Mucosa of gallbladder (tissue), 1 donor: ENCODE data around the gene POLD3. TPM values are rescaled to one million over a fixed set of nuclear protein-coding genes. Genes with fewer than 3 reads are reported as not detected.

Experiments
- DNase-seq: peaks from one replicate; pipeline ENCODE4 v3.0.0-alpha.2; 2020; ENCODE audit warnings: low spot score
- total RNA-seq: library from RNA; stranded (reverse); gene quantifications from one replicate; pipeline ENCODE4 v1.2.1, GENCODE V29; 2021
- donor health status: DM: no; HTN: no; CAD: no.

The POLD3 gene
- total RNA-seq, 1 donor from 2014 or later = 17.2 TPM

DNA sequence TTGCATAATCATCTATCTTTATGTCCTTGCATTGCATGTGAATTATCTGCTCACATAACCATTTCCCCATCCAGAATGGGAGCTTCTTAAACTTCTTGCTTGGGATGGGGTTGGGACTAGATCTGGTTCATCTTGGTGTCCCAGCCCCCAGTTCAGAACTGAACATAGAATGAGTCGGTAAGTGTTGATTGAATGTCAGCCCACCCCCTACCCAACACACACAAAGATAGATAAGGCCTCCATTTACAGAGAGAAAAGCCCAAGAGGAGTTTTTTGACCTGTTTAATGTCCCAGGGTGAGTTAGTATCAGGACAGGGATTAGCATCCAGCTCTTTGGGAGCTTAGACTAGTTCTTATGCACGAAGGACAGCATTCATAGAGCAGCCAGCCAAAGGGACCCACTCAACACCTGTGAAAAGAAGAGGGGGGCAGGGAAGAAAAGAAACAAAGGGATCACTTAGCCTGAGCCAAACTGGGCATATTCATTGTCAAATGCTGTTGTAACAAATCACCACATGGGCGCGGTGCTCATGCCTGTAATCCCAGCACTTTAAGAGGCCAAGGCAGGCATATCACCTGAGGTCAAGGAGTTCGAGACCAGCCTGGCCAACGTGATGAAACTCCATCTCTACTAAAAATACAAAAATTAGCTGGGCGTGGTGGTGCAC is 81.4 kb downstream of the POLD3 start:
- no peak for DNase-seq

DNA sequence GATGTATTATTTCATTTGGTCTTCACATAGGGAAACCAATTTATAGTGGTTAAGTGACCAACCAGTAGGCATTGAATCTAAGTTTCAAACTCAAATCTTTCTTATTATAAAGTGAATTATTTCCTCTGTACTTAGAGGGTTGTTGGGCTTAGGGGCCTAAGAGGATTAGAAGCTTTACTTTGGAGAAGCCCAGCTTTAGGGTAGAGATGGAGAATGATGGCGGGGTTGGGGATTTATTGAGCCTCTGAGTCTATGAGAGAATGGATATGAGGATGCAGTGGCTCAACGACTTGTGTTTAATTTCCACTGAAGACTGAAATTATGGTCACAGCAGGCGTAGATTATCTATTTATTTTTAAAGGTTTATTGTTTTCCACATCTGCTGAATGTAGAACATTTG is 83.4 kb downstream of the POLD3 start:
- peak; percentile 3 for DNase-seq

DNA sequence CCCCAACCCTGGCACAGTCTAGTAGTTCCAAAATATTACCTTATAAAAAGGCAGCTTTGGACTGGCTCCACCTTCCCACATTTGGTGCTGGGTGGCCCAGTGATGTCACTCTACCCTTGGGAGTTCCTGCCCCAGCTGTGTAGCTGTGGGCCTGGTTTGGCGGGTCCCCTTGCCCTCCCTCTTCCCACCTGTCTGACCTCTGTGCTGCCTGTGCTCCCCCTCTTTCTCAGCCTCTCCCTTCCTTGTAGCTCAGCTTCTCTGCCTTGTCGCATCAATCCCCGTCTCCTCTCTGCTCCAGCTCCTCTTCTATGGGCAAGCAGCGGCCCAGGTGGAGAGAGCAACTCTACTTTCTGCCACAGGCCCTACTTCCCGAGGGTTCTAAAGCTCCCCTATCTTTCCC is 84.2 kb downstream of the POLD3 start:
- peak; percentile 4 for DNase-seq

DNA sequence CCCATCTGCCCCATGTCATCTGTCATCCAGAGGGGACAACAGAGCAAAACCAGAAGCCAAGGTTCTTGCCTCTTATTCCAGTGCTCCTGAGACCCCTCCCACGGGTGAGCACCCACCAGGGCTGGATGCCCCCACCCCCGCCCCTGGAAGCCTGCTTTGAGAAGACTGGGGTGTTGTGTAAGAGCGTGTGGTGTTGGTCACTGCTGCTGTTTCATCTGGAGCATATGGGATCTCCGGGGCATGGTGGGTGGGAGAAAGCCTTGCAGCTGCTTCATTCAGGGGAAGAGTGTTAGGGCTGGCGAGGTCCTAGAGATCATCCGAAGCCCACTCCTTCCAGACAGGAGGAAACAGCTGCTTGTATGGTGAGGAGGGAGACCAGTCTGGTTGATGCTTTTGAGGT is 84.7 kb downstream of the POLD3 start:
- DNase-seq = peak; percentile 9

DNA sequence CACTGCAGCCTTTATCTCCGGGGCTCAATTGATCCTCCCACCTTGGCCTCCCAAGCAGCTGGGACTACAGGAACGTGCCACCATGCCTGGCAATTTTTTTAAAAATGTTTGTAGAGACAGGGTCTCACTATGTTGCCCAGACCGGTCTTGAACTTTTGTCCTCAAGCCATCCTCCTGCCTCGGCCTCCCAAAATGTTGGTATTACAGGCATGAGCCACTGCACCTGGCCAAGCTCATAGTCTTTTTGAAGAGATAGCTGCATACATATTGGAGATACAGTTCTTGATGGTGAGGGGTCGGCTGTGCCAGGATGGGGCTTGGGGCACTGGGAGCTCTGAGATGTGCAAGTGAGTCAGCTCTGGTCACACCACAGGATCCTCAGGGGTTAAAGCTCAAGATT is 85.7 kb downstream of the POLD3 start:
- DNase-seq = peak; percentile 5

DNA sequence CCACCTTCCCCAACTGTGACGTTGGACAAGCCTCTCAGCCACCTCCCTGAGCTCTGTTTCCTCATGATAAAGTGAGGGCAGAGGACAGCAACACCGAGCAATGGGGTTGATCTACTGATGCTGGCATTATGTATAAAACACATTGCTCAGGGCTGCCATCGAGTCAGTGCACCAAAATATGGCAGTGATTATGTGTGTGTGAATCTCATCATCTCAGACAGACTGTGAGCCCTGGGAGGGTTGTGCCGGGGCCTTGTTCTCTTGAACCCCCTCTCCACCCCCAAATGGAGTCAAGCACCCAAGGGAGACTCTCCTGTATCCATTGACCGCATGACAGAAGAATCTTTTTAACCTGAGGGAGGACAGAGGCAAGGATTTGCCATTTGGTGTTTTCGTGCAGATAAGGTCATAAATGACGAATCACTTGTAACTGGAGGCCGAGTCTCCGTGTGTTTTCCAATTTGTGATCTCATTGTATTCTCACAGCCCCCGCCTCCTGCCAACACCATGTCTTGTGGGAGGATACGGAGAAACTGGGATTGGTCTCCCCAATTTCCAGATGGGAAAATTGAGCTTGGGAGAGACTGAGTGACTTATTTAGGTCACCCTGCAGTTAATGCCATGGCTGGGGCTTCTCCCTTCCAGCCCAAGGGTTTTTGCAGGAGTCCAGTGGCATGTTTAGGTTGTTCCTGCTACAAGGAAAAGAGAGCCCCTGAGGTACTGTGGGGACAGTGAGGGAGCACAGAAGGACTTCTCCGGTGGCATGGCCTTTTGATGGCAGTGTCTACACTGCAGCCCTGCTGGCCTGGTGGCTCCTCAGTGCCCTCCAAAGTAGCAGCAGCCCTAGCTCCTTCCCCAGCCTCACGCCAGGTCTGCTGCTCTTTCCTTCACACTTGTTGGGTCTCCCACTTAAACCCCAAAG is 86.5 kb downstream of the POLD3 start:
- no peak for DNase-seq

DNA sequence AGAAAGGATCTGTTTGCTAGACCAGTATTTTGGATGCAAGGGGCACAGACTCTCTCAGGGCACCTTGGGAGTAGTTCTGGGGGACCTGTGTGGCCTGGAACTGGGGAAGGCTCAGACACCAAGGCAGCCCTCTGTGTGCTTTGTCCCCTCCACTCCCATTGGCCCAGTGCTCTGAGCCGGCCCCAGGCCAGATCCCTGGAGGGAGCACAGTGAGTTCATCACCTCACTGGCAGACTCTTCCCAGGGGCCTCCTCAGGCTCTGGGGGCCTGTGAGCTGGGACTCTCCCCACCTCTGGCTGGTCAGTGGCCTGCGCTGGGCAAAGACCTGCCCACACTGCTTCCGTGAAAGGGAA is 87.1 kb downstream of the POLD3 start:
- DNase-seq = no peak

DNA sequence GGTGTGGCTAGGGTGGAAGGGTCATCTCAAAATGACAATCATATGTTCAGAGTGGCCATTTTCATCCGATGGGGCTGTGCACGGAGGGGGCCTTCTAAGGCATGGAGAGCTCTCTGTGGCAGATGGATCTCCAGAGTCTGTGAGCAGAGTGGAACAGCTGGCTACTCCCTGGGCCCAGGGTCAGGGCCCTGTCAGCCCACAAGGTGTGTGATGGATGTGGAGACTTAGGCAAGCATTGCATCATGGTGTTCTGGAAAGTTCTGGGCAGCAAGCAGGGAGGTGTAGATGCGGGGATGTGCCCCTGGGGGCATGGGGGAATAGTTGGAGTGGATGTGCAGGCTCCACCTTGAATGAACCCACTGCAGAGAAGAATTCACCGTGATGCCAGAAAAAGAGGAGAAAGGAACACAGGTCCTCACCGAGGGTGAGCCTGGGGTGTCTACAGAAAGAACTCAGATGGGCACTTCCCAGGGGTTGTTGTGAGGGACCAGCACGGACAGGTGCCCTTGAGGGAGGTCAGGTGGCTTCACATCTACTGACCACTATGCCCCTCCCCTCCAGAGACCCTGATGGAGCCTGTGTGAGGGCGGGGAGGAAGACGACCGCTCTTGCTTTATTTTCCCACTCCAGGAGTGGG is 87.8 kb downstream of the POLD3 start:
- DNase-seq = no peak

DNA sequence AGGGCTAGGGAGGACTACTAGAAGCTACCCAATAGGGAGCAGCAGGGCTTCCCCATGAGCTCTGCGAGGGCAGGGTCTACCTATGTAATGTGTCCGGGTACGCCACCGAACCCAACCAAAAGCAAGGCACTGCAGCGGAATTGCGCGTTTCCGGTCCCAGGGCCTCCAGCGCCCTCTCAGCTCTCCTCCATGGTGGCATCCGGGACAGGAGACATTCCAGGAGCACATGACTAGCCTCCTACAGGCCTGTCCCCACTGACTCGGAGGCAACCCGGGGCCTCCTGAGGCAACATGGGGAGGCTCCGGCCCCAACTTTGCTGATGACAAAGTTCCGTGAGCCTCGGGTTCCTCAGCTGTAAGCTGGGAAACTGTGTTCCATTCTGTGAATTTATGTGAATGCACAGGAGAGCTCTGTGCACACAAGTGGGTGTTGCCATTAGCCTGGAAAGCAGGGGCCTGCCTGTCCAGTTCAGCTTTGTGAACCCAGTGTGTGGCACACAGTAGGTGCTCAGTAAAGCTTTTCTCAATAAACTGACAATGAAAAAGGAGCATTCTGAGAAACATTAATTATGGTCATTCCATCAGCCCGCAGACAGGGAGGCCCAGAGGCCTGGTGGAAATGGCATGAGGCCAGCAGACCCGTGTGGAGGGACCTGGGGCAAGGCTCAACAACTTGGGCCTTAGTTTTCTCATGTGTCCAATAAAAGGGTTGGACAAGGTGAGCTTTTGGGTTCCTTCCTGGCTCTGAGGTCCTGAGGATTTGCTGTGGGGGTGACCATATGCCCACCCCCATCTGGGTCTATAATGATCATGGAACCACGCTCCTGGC is 88.5 kb downstream of the POLD3 start:
- no peak for DNase-seq

DNA sequence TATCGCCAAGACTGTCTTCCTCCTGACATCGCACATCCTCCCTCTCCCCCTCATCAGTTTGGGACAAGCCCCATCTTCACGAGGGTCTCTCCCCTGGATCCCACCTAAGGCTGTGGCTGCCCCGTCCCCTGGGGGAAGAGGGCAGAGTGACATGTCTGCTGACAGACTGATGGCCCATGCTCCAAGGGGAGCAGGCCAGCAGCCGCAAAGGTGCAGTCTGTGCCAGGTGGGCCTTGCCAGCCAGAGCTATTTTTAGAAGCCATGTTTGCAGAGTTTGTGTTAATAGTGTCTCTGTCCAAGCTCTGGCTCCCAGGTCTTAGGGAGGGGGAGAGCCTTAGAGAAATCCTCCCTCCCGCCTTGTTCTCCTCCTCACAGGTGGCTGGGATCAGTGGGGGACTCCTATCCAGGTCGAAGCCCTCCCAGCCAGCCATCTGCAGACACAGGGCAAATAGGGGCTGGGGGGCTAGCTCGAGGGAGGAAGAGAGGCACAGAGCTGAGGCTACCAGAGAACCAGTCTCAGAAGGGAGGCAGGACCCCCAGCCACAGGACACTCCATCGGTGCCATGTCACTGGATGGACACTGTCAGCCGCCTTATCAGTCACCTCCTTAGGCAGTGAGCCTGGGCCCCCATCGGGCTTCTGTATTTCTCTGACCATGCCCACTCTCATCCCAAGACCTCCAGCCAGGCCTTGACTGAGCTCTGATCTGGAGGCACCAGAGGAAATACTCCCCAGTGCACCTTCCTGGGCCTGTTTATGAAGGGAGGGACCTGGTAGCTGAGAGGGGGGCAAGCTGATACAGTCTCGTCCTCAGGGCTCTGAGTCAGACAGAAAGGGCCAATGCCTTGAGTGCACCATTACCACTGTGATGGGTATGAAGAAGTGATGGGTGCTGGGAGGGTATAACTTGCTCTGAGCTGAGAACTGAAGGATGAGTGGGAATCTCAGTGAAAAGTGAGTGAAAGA is 89.6 kb downstream of the POLD3 start:
- no peak for DNase-seq

DNA sequence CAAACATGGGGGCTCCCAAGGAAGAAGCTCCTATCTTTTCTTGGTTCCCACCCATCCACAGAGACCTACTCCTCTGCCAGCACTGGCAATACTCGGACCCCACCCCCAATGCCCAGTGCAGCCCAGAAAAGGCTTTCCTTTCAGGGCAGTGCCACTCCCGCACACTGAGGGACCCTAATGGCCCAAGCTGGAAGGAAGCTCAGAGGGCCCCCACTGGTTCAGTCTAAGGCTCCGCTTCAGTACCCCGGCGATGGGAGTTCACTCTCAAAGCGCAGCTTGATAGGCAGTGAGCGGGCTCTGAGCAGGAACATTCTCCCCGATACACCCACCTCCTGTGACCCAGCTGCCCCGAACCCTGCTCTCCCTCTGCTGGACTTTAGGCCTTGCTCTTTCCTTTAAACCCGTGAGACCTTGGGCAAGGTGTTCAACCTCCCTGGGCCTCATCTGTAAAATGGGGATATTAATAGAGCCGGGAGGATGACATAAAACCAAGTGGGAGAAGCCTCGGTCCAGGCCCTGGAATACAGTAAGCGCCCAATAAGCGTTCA is 90.4 kb downstream of the POLD3 start:
- no peak for DNase-seq

DNA sequence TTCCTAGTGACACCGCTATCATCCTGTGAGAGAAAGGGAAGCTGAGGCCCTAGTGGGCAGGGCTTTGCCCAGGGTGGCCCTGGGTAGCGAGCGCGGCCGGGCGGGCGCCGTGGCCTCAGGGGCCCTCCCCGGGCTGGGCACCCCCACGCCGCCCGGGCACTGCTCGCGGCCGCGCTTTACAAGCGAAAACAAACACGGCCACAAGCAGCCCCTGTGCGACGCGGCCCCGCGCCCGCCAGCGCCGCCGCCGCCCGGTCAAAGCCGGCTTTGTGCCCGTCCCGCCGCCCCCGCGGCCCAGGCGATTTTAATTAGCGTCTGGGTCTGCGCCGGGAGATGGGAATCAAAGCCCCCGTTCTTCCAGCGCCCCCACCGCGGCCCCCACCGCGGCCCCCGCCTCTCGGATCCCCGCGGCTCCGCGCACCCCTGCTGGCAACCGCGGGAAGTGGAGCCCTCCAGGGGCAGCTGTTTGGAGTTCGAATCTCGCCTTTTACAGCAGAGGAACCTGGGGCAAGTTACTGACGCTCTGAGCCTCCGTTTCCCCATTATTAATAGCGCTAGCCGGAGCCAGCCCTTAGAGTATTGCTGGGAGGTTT is 91.0 kb downstream of the POLD3 start:
- no peak for DNase-seq

DNA sequence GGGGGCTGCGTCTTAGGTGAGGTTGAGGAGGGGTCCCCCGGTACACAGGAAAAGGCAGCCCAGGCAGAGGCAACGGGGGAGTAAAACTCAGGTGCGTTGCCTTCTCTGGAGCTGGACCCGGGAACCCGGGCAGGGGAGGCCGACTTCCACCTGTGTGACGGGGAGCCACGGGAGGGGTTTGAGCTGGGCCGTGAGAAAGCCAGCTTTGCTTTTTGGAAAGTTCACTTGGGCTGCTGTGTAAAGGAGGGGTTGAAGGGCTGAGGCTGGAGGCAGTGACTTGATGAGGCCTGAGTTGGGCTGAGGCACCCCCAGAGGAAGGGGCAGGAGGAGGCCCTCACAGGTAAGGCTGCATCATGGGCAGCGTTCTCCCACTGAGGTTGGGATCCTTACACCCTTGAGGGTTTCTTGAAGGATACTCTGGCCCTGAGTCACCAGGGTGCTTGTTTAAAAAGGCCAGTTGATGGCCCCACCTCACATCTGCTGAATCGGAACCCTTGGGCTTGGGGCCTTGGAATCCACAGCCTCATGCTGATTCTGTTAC is 91.6 kb downstream of the POLD3 start:
- no peak for DNase-seq

DNA sequence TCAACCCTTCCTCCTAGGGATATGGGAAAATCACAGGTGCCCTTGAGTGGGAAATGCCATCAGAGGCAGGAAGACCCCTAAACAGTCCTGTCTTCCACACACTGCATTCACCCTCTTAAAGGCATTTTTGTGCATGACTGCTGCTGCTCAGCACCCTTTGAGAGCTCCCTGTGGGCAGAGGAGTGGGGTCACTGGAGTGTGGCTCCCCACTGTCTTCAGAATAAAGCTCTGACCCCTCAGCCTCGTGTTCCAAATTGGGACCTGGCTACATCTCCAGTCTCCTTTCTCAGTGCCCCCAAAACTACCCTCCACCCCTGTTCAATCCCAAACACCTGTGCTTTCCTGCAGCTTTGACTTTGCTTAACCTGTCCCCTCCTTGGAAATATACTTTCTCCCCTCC is 92.3 kb downstream of the POLD3 start:
- DNase-seq = no peak

DNA sequence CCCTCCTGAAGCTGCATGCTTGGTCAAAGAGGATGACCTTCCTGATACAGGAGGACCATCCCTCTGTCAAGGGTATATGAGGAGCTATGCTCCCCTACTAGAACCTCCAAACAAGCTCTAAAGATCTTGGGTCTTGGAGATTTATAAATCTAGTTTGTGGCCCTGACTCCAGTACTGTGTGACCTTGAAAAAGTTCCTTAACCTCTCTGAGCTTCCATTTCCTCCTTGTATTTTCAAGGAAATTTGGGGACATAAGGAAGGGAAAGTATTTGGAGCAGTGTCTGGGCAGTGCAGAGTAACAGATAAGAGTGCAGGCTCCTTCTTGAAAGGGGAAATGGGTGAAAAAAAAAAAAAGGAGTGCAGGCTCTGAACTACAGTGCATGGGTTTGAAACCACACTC is 93.0 kb downstream of the POLD3 start:
- no peak for DNase-seq

DNA sequence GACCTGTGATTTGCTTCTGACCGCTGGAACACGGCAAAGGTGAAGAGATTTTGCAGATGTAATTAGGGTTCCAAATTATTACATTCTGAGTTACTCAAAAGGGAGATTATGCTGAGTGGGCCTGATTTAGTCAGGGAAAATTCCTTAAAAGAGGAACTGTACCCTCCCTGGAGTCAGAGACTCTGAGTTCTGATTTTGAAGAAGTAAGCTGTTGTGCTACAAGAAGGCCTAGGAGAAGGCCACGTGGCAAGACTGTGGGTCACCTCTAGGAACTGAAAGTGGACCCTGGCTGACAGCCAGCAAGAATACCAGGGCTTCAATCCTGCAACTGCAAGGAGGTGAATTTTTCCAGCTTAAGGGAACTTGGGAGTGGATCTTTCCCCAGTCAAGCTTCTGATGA is 93.5 kb downstream of the POLD3 start:
- peak; percentile 49 for DNase-seq

DNA sequence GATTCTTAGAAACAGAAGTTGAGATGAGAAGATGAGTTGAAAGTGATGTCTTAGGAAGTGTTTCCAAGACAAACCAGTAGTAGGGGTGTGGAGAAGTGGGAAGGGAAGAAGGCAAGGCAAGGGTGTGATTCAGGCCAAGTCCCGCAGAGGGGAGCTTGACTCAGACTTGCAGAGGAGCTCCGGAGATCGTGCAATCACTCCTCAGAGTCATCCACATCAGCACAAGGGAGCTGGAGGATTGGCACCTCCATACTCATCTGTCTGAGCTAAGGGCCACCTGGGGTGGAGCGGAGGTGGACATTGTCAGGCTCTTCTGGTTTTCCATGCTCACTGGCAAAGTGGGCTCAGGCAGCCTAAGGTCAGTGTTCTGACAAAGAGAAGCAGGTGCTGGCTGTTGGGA is 94.4 kb downstream of the POLD3 start:
- no peak for DNase-seq

DNA sequence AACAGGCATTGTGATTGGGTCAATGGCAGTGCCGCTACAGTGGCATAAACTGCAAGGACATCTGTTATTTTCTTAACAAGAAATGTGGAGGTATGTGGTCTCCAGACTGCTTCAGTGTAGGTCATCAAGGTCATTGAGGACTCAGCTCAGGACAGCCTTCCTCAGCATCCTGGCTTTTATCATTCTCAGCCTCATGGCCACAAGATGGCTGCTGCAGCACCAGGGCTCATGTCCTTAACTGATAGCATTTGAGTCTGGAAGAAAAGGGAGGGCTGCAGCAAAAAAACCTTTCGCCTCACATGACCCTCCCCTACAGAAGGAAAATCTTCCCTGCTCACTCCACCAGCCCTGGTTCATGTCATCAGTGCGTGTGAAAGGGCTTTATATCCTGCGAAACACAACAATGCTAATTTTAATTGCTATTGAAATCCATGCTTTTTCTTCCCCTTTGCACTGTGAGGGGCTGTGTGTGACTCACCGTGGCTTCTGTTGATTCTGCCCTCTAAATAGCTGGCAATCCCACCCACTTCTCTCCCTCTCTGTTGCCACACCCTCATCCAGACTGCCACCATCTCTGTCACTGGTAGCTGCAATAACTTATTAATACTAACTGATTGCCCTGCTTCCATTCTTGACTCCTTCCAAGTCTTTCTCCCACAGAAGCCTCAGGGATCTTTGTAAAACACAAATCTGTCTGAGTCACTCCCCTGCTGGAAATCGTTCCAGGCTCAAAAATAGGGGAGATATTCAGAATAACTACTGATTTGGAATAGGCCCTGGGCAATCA is 95.0 kb downstream of the POLD3 start:
- DNase-seq = no peak

DNA sequence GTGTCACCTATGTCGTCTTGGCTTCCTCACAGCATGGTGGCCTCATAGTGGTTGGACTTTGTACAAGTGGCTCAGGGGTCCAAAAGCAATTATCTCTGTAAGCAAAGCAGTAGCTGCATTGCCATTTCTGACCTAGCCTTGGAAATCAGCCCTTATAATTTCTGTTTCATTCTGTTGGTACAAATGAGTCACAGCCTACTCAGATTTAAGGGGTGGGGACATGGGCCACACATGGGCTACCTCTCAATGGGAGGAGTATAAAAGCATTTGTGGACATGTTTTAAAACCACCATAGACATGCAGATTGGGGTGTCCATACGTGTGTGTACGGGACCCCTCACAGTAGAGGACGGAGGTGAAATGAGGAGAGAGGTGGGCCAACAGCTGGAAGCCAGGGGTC is 97.3 kb downstream of the POLD3 start:
- DNase-seq = no peak
